Motor neuron (in vitro differentiated cells): ENCODE results near the gene NAA38. TPM values are rescaled to one million over a fixed set of nuclear protein-coding genes. Genes with fewer than 3 reads are reported as not detected.
A peak's percentile ranks its signal among the peaks of the same experiment; 100 is the strongest.

Experiments used
- ATAC-seq, 8 experiments: fragments of 200-7000 bp; cut with Tn5 transposase; replicated peaks in 6 of 8; 2 replicates each; pipeline ENCODE4 v1.8.0; 2021; ENCODE audit warnings: mild to moderate bottlenecking in 8 of 8, moderate library complexity in 8 of 8
- H3K27ac ChIP-seq, 2 donors: fragments of 250-450 bp; sonication (Bioruptor Pico); 2 replicates each; pipeline ENCODE4 v1.9.0; 2021; ENCODE audit warnings: antibody characterized with exemption in 2 of 2, mild to moderate bottlenecking in 2 of 2, moderate library complexity in 1 of 2
- H3K4me1 ChIP-seq, 2 donors: fragments of 250-450 bp; sonication (Bioruptor Pico); replicated peaks in 1 of 2; 2 replicates each; pipeline ENCODE4 v1.6.1; 2021; ENCODE audit warnings: antibody characterized with exemption in 2 of 2, mild to moderate bottlenecking in 2 of 2, moderate library complexity in 1 of 2
- H3K4me3 ChIP-seq, 5 donors: fragments of 250-450 bp; sonication (Bioruptor Pico); 2 replicates each; pipeline ENCODE4 v1.9.0; 2021; ENCODE audit warnings: antibody characterized with exemption in 5 of 5, mild to moderate bottlenecking in 5 of 5, moderate library complexity in 4 of 5
- WGBS, 10 experiments: fragments of 450-650 bp; shearing (Covaris generic); methylation state at CpG; one replicate each; pipeline ENCODE4 v1.0.0; 2022; 5-methylcytosine and 5-hydroxymethylcytosine counted together
- in situ Hi-C, 9 experiments: fragments of 400-800 bp; cut with MboI; loops; one replicate each; pipeline ENCODE4 v1.15.0; 2021; ENCODE audit warnings: low sequenced_read_pairs in 9 of 9, low pct_unique_long_range_greater_than_20kb in 2 of 9; ENCODE audit not compliant: unreplicated experiment in 9 of 9
- total RNA-seq, 8 experiments: library from RNA; unstranded; fragments of 300-600 nt; gene quantifications; 2 replicates each; pipeline versions ENCODE4 v1.2.3 to v1.2.4, GENCODE V29; 2022

The NAA38 gene
- total RNA-seq, 8 experiments from 2014 or later = 105 to 221 (median 145) TPM

DNA sequence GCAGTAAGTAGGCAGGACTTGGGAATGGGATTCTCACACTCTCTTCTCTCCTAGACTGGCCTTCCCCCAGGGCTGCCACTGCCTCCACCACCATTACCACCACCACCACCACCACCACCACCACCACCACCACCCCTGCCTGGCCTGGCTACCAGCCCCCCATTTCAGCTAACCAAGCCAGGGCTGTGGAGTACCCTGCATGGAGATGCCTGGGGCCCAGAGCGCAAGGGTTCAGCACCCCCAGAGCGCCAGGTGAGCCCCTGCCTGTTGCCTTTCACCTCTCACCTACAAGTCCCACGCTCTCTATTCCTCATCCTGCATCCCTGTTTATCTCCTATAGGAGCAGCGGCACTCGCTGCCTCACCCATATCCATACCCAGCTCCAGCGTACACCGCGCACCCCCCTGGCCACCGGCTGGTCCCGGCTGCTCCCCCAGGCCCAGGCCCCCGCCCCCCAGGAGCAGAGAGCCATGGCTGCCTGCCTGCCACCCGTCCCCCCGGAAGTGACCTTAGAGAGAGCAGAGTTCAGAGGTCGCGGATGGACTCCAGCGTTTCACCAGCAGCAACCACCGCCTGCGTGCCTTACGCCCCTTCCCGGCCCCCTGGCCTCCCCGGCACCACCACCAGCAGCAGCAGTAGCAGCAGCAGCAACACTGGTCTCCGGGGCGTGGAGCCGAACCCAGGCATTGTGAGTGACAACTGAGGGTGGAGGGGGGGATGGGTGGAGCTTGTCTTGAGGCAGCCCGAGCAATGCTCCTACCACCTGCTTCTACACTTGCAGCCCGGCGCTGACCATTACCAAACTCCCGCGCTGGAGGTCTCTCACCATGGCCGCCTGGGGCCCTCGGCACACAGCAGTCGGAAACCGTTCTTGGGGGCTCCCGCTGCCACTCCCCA lies 10.3 kb downstream of the NAA38 start:
- H3K27ac ChIP-seq = no peak overlapping the region
- peaks cover 12% of the 10 kb centered on the region in 2 donors for H3K4me1 ChIP-seq
- H3K4me3 ChIP-seq = no peak overlapping the region
- no peak for ATAC-seq
- WGBS, 10 experiments = 80 to 86% methylated on average over 2 to 4 of the region's 34 CpGs; no CpG with 5 or more reads in 8 of the 10 experiments
- in situ Hi-C loops = loop anchor here in 1 of 9 experiments (25.0 kb wide), 1 partner anchor 135 kb away; the partner anchor contains the start of genes DNAH2 and EFNB3

- WGBS, 10 experiments = 47 to 100% (median 88%) methylated on average over 1 to 12 of the region's 22 CpGs; no CpG with 5 or more reads in 6 of the 10 experiments
These were observed 11.2 kb downstream of the NAA38 start for GRCh38 chr17:7846063-7846735.

DNA sequence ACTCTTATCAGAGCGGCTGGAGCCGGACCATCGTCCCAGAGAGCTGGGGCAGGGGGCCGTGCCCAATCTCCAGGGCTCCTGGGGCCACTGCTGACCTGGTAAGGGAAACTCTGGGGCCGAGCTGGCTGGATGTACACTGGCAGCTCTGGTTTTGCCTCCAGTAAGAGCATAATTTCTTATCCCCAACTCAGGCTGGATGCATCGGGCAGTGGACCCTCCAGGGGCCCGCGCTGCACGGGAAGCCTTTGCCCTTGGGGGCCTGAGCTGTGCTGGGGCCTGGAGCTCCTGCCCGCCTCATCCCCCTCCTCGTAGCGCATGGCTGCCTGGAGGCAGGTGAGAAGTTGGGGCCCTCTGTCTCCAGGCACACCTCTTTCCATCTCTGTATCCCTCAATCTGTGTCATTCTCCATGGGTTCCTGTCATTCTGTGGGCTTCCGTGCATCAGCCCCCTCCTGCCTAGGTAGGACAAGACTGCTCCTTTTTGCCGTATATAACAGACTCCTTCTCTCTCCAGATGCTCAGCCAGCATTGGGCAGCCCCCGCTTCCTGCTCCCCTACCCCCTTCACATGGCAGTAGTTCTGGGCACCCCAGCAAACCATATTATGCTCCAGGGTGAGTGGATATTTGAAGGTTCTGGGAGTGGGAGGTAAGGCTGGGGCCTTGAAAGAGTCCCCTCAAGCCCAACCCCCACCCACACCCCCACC lies 11.8 kb downstream of the NAA38 start:
- Histone ChIP-seq H3K4me3 (peak overlapping the region in 3 of 5 donors; percentile 71 to 91 (median 85)), H3K27ac (peak overlapping the region in 1 of 2 donors; percentile 21), H3K4me1 (peaks cover 11 to 16% of the 10 kb centered on the region in 2 donors)
- no peak for ATAC-seq
- WGBS, 10 experiments = 80 to 100% (median 100%) methylated on average over 1 of the region's 15 CpGs; no CpG with 5 or more reads in 7 of the 10 experiments
- in situ Hi-C loops = loop anchor here in 1 of 9 experiments (25.0 kb wide), 1 partner anchor 133 kb away; the partner anchor contains the start of genes DNAH2 and EFNB3

More at GRCh38 chr17:7846063-7846735, 11.2 kb downstream of the NAA38 start:
- Histone ChIP-seq H3K4me3 (no peak overlapping the region), H3K27ac (no peak overlapping the region), H3K4me1 (peaks cover 6 to 11% of the 10 kb centered on the region in 2 donors)
- no peak for ATAC-seq
- in situ Hi-C loops = loop anchor here in 1 of 9 experiments (25.0 kb wide), 1 partner anchor 134 kb away; the partner anchor contains the start of genes DNAH2 and EFNB3

DNA sequence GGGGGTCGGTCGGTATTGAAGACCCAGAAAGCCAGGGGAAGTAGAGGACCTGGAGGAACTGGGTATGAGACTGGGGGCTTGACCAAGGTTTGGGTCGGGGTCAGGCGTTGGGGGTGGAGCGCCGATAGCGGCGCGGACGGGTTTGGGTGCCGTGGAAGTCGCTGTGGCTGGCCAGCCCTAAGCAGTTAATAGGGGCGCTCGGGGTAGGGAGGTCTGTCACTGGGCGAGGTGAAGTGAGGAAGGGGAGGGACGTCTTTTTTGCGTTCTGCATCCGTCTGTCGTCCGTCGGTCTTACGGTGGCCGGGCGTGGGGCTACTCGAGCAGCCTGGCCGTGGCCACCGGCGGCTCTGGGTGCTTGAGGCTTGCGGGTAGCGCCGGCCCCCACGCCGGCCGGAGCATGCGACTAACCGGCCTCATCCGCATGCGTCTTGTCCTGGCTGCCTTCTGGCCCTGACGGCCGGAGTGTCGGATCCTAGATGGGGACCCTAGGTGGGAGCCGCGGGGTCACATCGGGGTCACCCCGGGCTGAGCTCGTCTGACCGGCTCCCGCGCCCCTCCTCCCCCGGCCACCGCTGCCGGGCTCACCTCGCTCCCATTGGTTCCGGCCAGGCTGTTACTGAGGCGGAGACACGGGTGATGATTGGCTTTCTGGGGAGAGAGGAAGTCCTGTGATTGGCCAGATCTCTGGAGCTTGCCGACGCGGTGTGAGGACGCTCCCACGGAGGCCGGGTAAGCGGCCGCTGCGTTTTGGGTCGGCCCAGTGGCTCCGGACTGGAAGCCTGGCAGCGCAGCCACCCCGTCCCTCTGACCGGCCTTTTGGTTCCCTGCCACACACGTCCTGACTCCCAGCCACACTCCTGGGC lies 12.8 kb downstream of the NAA38 start:
- in situ Hi-C loops = loop anchor here in 1 of 9 experiments (25.0 kb wide), 1 partner anchor 132 kb away; the partner anchor contains the start of genes DNAH2 and EFNB3
- peak overlapping the region; percentile 94 for H3K27ac ChIP-seq

GRCh38 chr17:7843536-7844291 lies 13.6 kb downstream of the NAA38 start:
- Histone ChIP-seq H3K27ac (peak overlapping the region; percentile 94), H3K4me1 (peaks cover 28 to 33% of the 10 kb centered on the region in 2 donors), H3K4me3 (peak overlapping the region; percentile 54 to 91 (median 71))
- WGBS, 10 experiments = 0 to 7% (median 0%) methylated on average over 1 to 10 of the region's 61 CpGs; no CpG with 5 or more reads in 5 of the 10 experiments
- ATAC-seq = peak in 7 of 8 experiments; percentile 2 to 31 (median 6)
- in situ Hi-C loops = loop anchor here in 1 of 9 experiments (25.0 kb wide), 1 partner anchor 131 kb away; the partner anchor contains the start of genes DNAH2 and EFNB3

More for the DNA sequence above, 12.8 kb downstream of the NAA38 start:
- ATAC-seq = peak; percentile 44 to 73 (median 48)
- H3K4me3 ChIP-seq = peak overlapping the region; percentile 54 to 91 (median 71)
- H3K4me1 ChIP-seq = peaks cover 21 to 26% of the 10 kb centered on the region in 2 donors
- 0 to 5% (median 2%) methylated on average over 2 to 7 of the region's 71 CpGs; no CpG with 5 or more reads in 7 of the 10 experiments for WGBS, 10 experiments

- WGBS, 10 experiments = 0 to 20% (median 1%) methylated on average over 2 to 8 of the region's 17 CpGs; no CpG with 5 or more reads in 6 of the 10 experiments
- Histone ChIP-seq H3K4me1 (peaks cover 28 to 33% of the 10 kb centered on the region in 2 donors), H3K27ac (peak overlapping the region; percentile 94), H3K4me3 (peak overlapping the region; percentile 54 to 91 (median 71))
- in situ Hi-C loops = loop anchor here in 1 of 9 experiments (25.0 kb wide), 1 partner anchor 131 kb away; the partner anchor contains the start of genes DNAH2 and EFNB3
- no peak for ATAC-seq
These were observed 14.2 kb downstream of the NAA38 start for GRCh38 chr17:7843257-7843535.

GRCh38 chr17:7842380-7843256 lies 14.7 kb downstream of the NAA38 start:
- Histone ChIP-seq H3K4me1 (peaks cover 28 to 33% of the 10 kb centered on the region in 2 donors), H3K27ac (peak overlapping the region; percentile 94), H3K4me3 (peak overlapping the region; percentile 54 to 91 (median 71))
- 0 to 20% (median 0%) methylated on average over 1 to 5 of the region's 47 CpGs; no CpG with 5 or more reads in 5 of the 10 experiments for WGBS, 10 experiments
- peak; percentile 1 to 5 (median 2) for ATAC-seq
- in situ Hi-C loops = loop anchor here in 1 of 9 experiments (25.0 kb wide), 1 partner anchor 130 kb away; the partner anchor contains the start of genes DNAH2 and EFNB3

DNA sequence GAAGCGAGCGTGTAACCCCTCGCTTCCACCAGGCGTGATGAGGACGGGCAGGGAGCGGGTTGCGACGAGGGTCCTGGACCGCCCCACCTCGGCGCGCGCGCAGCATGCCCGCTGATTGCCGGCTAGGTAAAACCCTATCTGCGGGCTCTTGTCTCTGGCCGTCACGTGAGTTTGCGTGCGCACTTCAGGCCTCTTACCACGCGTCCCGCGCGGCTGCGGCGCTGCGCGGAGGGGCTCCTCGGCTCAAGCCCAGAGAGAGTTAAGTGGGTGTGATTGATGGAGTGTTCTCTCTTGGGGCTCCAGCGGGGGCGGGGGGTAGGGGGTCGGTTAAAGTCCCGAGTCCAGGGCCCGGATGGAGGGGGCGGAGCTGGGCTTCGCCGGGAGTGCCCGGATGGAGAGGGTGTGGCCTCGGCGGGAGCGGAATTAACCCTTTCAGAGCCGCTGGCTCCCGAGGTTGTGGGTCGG lies 15.4 kb downstream of the NAA38 start:
- peak overlapping the region; percentile 54 to 91 (median 71) for H3K4me3 ChIP-seq
- ATAC-seq = peak; percentile 6 to 69 (median 57)
- in situ Hi-C loops = loop anchor here in 1 of 9 experiments (25.0 kb wide), 1 partner anchor 130 kb away; the partner anchor contains the start of genes DNAH2 and EFNB3
- WGBS, 10 experiments = 0% methylated on average over 5 of the region's 46 CpGs; no CpG with 5 or more reads in 9 of the 10 experiments
- peaks cover 28 to 39% of the 10 kb centered on the region in 2 donors for H3K4me1 ChIP-seq
- H3K27ac ChIP-seq = peak overlapping the region; percentile 94

DNA sequence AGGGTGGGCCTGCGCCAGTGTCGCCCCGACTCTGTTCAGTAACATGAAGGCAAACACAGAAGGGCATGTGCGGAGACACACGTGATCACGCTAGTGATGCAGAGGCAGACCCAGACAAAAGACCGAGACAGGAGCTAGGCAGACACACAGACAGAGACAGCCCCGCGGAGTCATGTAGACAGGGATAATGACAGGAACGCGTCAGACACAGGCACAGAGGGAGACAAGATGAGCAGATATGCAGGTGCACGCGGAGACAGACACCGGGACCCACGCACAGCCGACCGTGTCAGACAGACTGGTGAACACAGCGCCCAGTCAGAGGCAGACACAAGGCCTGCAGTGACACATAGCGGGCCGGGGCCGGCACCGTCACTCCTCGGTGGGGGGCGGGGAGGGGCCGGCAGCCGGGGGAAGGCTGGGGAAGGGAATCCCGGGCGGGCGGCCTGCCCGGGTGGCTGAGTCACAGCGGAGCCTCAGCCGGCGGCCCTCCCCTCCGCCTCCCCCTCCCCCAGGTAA lies 15.9 kb downstream of the NAA38 start:
- H3K4me3 ChIP-seq = peak overlapping the region; percentile 54 to 91 (median 71)
- in situ Hi-C loops = loop anchor here in 1 of 9 experiments (25.0 kb wide), 1 partner anchor 129 kb away; the partner anchor contains the start of genes DNAH2 and EFNB3

More for the DNA sequence above, 15.9 kb downstream of the NAA38 start:
- ATAC-seq = peak; percentile 11 to 66 (median 61)
- Histone ChIP-seq H3K4me1 (peaks cover 28 to 40% of the 10 kb centered on the region in 2 donors), H3K27ac (peak overlapping the region; percentile 94)
- whole genome bisulfite sequencing, 10 experiments = 0% methylated on average over 3 to 4 of the region's 34 CpGs; no CpG with 5 or more reads in 3 of the 10 experiments
